Motor neuron (in vitro differentiated cells): ENCODE data around the gene LCAT. TPM values are rescaled to one million over a fixed set of nuclear protein-coding genes. Genes with fewer than 3 reads are reported as not detected.
"Not testable (repeated sequence)": the region's sequence is repeated elsewhere in the genome, so short reads cannot be mapped to it uniquely, and the experiment has no call there.

ENCODE experiments used
- ATAC-seq, 8 experiments: fragments of 200-7000 bp; cut with Tn5 transposase; replicated peaks in 6 of 8; 2 replicates each; pipeline ENCODE4 v1.8.0; 2021; ENCODE audit warnings: mild to moderate bottlenecking in 8 of 8, moderate library complexity in 8 of 8
- H3K27ac ChIP-seq, 2 donors: fragments of 250-450 bp; sonication (Bioruptor Pico); 2 replicates each; pipeline ENCODE4 v1.9.0; 2021; ENCODE audit warnings: antibody characterized with exemption in 2 of 2, mild to moderate bottlenecking in 2 of 2, moderate library complexity in 1 of 2
- H3K4me1 ChIP-seq, 2 donors: fragments of 250-450 bp; sonication (Bioruptor Pico); replicated peaks in 1 of 2; 2 replicates each; pipeline ENCODE4 v1.6.1; 2021; ENCODE audit warnings: antibody characterized with exemption in 2 of 2, mild to moderate bottlenecking in 2 of 2, moderate library complexity in 1 of 2
- H3K4me3 ChIP-seq, 5 donors: fragments of 250-450 bp; sonication (Bioruptor Pico); 2 replicates each; pipeline ENCODE4 v1.9.0; 2021; ENCODE audit warnings: antibody characterized with exemption in 5 of 5, mild to moderate bottlenecking in 5 of 5, moderate library complexity in 4 of 5
- WGBS, 10 experiments: fragments of 450-650 bp; shearing (Covaris generic); methylation state at CpG; one replicate each; pipeline ENCODE4 v1.0.0; 2022; 5-methylcytosine and 5-hydroxymethylcytosine counted together
- in situ Hi-C, 9 experiments: fragments of 400-800 bp; cut with MboI; loops; one replicate each; pipeline ENCODE4 v1.15.0; 2021; ENCODE audit warnings: low sequenced_read_pairs in 9 of 9, low pct_unique_long_range_greater_than_20kb in 2 of 9; ENCODE audit not compliant: unreplicated experiment in 9 of 9
- total RNA-seq, 8 experiments: library from RNA; unstranded; fragments of 300-600 nt; gene quantifications; 2 replicates each; pipeline versions ENCODE4 v1.2.3 to v1.2.4, GENCODE V29; 2022

The LCAT gene
- total RNA-seq, 8 experiments from 2014 or later = 3.2 to 20.0 (median 8.0) TPM

GRCh38 chr16:67977469-67978227 lies 33.7 kb upstream of the LCAT start:
- WGBS, 10 experiments = 40 to 94% (median 76%) methylated on average over 1 to 8 of the region's 9 CpGs; no CpG with 5 or more reads in 5 of the 10 experiments
- in situ Hi-C loops = no loop called here
- Histone ChIP-seq H3K4me3 (no peak overlapping the region), H3K27ac (no peak overlapping the region), H3K4me1 (no peaks in the 10 kb centered on the region)
- ATAC-seq = no peak

- Histone ChIP-seq H3K4me1 (no peaks in the 10 kb centered on the region), H3K4me3 (no peak overlapping the region), H3K27ac (no peak overlapping the region)
- 44% methylated on average over 5 of the region's 5 CpGs; no CpG with 5 or more reads in 9 of the 10 experiments for whole genome bisulfite sequencing, 10 experiments
- no peak for ATAC-seq
- in situ Hi-C loops = no loop called here
These were observed 33.1 kb upstream of the LCAT start for GRCh38 chr16:67977005-67977404.

GRCh38 chr16:67976205-67976604 lies 32.3 kb upstream of the LCAT start:
- in situ Hi-C loops = no loop called here
- peak in 2 of 8 experiments; percentile 47 to 56 for ATAC-seq
- 50% methylated on average over 1 of the region's 2 CpGs; no CpG with 5 or more reads in 9 of the 10 experiments for WGBS, 10 experiments

GRCh38 chr16:67975321-67976105 lies 31.6 kb upstream of the LCAT start:
- Histone ChIP-seq H3K4me3 (no peak overlapping the region), H3K4me1 (no peaks in the 10 kb centered on the region), H3K27ac (no peak overlapping the region)
- 0 to 80% (median 65%) methylated on average over 1 to 12 of the region's 14 CpGs; no CpG with 5 or more reads in 3 of the 10 experiments for WGBS, 10 experiments
- in situ Hi-C loops = no loop called here
- no peak for ATAC-seq

More at GRCh38 chr16:67976205-67976604, 32.3 kb upstream of the LCAT start:
- H3K4me3 ChIP-seq = no peak overlapping the region
- no peak overlapping the region for H3K27ac ChIP-seq
- H3K4me1 ChIP-seq = no peaks in the 10 kb centered on the region

GRCh38 chr16:67972285-67972684 lies 28.4 kb upstream of the LCAT start:
- H3K4me1 ChIP-seq, H3K27ac ChIP-seq, H3K4me3 ChIP-seq, ATAC-seq, in situ Hi-C loops: not testable (repeated sequence)
- WGBS, 10 experiments = 60 to 100% (median 81%) methylated on average over 1 to 3 of the region's 7 CpGs; no CpG with 5 or more reads in 1 of the 10 experiments

GRCh38 chr16:67971111-67971510 lies 27.2 kb upstream of the LCAT start:
- Histone ChIP-seq H3K4me1 (peaks cover 0 to 5% of the 10 kb centered on the region in 2 donors), H3K27ac (no peak overlapping the region), H3K4me3 (no peak overlapping the region)
- in situ Hi-C loops = no loop called here
- 80 to 100% (median 89%) methylated on average over 2 to 7 of the region's 9 CpGs; no CpG with 5 or more reads in 2 of the 10 experiments for WGBS, 10 experiments
- no peak for ATAC-seq

GRCh38 chr16:67969254-67970039 lies 25.5 kb upstream of the LCAT start:
- in situ Hi-C loops = no loop called here
- 0 to 80% (median 80%) methylated on average over 1 to 7 of the region's 40 CpGs; no CpG with 5 or more reads in 3 of the 10 experiments for WGBS, 10 experiments
- Histone ChIP-seq H3K4me1 (peaks cover 0 to 5% of the 10 kb centered on the region in 2 donors), H3K4me3 (peak overlapping the region in 2 of 5 donors; percentile 42 to 61), H3K27ac (no peak overlapping the region)
- no peak for ATAC-seq

GRCh38 chr16:67968400-67969253 lies 24.7 kb upstream of the LCAT start, which contains the start of gene SLC12A4:
SLC12A4 (minus strand) TSS chr16:67968637; CDS start chr16:67968553, 84 bp downstream.
- peak within 1 kb of the TSS in 1 of 2 donors; percentile 35 for H3K27ac ChIP-seq
- peaks cover 0 to 5% of the 10 kb centered on the region in 2 donors for H3K4me1 ChIP-seq
- WGBS, 10 experiments = 4 to 40% (median 9%) methylated on average over 1 to 4 of the region's 78 CpGs; no CpG with 5 or more reads in 7 of the 10 experiments
- peak within 1 kb of the TSS; percentile 29 to 61 (median 42) for H3K4me3 ChIP-seq
- in situ Hi-C loops = no loop called here
- peak; percentile 54 to 84 (median 76) for ATAC-seq

GRCh38 chr16:67967958-67968399 lies 24.1 kb upstream of the LCAT start:
- WGBS, 10 experiments = 0 to 27% (median 0%) methylated on average over 1 to 6 of the region's 45 CpGs; no CpG with 5 or more reads in 6 of the 10 experiments
- peaks cover 0 to 5% of the 10 kb centered on the region in 2 donors for H3K4me1 ChIP-seq
- H3K27ac ChIP-seq = peak overlapping the region in 1 of 2 donors; percentile 35
- peak overlapping the region; percentile 29 to 61 (median 42) for H3K4me3 ChIP-seq
- in situ Hi-C loops = no loop called here
- peak; percentile 16 to 61 (median 50) for ATAC-seq

GRCh38 chr16:67967183-67967957 lies 23.4 kb upstream of the LCAT start:
- in situ Hi-C loops = no loop called here
- peak overlapping the region in 1 of 2 donors; percentile 35 for H3K27ac ChIP-seq
- peaks cover 0 to 5% of the 10 kb centered on the region in 2 donors for H3K4me1 ChIP-seq
- WGBS, 10 experiments = 0 to 58% (median 6%) methylated on average over 1 to 11 of the region's 18 CpGs; no CpG with 5 or more reads in 3 of the 10 experiments
- H3K4me3 ChIP-seq = peak overlapping the region; percentile 29 to 61 (median 42)
- ATAC-seq = peak; percentile 1 to 28 (median 14)

- no peak overlapping the region for H3K4me3 ChIP-seq
- WGBS, 10 experiments = 90% methylated on average over 2 of the region's 3 CpGs; no CpG with 5 or more reads in 9 of the 10 experiments
- H3K4me1 ChIP-seq = peaks cover 0 to 5% of the 10 kb centered on the region in 2 donors
- peak in 3 of 8 experiments; percentile 20 to 48 (median 21) for ATAC-seq
- H3K27ac ChIP-seq = no peak overlapping the region
- in situ Hi-C loops = no loop called here
These were observed 22.7 kb upstream of the LCAT start for GRCh38 chr16:67966549-67967182.
